Effector CD8-positive, alpha-beta T cell (primary cell): Measurements from ENCODE around the gene UBAC1.

Source experiments
- DNase-seq: peaks from one replicate; lab custom pipeline; 2025; lab: John Stamatoyannopoulos, UW

Gene UBAC1

DNA sequence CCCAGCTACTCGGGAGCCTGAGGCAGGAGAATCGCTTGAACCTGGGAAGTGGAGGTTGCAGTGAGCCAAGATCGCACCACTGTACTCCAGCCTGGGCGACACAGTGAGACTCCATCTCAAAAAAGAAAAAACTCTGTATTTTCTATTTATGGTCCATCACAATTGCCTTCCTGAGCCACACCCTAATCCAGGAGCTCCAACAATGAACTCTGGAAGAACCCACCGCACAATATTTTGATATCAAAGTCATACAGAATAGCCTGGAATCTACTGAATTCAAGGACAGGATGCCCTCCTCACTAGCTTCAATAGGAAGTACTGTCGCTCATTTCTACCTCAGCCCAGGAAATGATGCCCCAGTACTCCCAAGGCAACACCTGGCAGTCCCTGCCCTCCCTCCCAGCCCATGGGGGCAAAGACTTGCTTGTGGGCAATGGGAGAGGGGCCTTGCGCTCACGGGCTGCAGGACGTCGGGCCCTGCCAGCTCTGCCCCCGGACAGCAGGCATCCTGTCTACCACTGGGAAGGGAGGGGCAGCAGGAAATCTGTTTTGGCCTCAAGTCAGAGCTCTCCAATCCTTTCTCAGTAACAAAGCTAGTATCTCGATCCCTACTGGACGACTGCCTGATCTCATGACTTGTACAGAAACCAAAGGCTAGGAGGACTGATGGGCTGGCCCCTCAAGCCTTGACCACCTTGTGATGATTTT lies 19.7 kb downstream of the UBAC1 start:
- DNase-seq = no peak

DNA sequence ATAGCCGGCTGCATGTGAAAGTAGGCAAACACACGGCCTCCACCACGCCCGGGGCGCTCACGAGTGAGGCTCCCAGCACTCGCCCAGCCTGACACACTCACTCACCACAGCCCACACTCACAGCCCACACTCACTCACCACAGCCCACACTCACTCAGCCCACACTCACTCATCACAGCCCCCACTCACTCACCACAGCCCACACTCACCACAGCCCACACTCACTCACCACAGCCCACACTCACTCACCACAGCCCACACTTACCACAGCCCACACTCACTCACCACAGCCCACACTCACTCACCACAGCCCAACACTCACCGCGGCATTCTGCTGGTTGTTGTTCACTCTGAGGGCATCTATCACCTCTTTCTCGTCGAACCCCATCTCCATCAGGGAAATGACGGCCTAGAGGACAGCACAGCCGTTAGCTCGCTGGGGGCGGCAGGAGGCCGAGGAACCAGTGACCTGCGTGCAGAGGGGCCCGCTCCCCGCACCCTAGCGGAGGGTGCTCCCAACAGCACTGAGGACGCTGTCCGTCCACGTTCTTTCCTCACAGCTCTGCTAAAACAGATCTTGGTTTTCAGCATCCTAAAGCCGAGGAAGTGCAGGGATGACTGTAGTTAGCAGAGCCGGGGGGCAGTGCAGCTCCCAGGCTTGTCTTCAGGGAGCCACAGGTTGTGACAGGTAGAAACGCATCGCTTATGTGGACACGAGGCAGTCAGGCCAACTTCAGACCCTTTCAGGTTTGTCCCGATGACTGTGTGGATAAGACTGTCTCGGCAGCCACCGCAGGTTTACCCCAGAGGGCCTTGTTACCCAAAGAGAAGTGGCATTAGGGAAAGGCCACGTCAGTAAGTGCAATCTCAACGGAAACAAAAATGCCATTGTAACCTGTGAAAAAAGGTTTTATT lies 21.6 kb downstream of the UBAC1 start:
- no peak for DNase-seq

DNA sequence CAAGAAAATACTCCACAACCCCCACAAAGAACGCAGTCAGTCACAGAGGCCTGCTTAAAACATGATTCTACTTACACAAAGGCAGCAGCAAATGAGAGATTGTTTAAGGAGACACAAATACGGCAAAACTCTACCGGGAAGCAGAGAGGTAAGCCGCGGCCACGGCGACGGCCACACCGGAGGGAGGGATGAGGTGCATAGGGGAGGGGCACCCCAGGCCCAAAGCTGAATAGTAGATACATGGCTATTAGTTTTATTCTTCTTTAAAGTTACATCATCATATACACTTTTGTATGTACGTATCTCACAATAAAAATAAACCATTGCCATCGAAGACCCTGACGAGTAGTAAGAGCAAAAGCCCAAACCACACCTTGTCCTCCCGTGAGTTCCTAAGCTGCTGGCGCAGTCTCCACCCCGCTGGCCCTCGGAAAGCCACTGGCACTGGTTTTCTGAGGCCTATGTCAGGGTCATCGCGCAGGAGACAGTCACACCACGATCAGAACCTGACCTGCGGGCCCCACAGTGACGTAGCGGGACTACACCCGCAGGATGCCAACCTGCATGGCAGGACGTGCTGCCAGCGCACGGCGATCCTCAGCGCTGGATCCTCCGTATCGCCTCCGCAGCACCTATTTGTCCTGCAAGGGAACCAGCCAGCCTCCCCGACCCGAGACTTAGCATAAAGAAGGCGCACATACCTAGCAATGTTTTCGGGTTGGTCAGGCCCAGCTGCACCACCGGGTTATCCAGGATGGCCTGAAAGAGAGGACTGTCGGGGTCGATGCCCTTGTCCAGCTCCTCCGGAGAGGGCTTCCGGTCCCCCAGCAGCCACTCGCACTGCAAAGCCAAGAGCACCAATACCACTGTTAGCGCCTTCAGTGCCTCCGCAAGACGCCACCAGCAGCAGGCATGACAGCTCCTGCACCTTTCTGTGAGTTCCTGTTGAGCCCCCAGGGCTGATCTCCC lies 23.4 kb downstream of the UBAC1 start:
- DNase-seq = no peak

DNA sequence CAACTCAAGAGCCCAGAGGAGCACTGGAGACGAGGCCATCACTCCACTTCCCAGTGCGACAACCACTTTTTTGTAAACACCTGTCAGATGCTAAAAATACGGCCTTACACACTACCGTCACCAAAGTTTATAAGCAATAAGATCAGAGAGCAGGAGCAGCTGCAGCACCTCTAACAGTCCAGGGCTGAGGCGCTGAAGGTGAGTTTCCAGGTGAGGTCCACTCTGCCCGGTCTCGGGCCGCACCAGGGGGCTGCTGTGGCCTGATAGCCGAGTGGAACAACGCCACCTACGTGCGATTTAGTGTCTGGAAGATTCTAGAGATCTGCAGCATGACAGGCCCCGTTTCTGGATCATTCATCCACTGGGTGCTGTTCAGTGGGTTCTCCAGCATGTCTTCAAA lies 28.1 kb downstream of the UBAC1 start:
- no peak for DNase-seq

DNA sequence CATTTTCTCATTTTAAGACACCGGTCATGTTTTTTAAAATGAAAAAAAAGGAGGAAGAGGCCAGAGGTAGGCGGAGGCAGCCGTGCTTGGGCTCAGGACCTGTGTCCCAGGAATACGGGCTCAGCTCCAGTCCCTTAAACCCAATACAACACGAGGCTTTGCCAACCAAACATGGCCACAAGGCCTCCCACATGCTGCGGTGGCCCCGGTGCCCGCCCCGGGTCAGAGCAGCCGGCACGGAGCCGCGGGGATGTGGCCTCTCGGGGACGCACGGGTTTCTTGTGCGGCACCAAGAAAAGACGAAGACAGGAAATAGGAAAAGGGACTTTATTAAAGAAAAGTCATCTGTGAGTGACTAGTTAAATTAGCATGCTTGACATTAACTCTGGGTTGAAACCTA lies 28.5 kb downstream of the UBAC1 start:
- DNase-seq = no peak

DNA sequence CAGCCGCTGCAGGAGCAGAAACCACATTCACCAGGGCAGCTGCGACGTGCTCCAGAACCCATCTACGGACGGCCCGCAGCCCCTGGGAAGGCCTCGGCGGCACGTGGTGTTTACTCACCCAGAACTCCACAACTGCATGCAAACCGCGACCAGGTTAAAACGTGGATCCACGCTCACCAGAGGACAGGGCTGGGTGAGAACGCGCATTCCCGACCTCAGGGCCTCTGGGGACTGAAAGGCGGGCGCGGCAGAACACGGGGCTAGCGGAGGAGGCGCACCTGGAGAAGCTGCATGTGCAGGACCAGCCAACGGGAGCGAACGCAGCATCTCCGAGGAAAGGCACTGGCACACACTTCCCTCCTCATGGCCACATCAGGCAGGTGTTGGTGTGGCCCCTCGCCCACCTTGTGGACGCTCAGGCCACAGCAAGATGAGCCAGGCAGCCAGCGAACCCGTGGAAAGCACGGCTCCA lies 29.8 kb downstream of the UBAC1 start:
- no peak for DNase-seq

DNA sequence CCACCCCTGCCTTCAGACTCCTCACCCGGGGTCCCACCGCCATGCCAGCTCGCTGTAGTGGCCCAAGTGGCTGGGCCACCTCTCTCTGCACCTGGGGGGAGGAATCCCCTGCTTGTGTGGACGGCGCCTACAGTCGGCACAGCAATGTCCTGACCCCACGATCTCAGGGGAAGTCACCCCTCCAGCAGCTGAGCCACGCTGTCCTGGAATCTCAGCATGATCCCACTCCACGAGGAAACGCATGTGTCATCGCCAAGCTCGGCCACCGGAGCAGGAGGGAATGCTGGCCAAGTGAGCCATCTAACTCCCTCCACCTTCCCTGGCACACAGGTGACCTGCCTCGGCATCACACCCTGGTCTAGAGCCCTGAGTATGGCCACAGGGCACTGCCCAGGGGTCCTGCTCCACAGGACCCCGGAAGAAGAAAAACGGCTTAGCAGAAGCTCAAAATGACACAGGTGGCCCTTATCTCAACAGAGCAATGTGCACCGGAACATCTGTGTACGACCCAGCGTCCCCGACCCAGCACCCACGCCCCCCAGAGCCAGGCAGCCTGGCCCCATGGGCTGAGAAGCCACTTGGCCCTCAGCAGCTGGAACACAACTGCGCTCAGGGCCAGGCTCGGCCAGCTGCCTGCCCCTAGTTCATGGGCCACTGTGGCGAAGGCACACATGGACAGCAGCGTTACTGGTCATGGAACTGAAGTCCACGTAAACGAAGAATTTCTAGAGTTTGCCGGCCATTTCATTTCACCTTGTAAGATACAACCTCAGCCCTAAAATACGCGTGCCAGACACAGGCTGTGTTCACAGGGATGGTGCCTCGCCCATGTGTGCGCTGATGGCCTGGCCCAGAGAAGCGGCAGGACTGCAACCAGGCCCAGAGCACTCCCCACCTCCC lies 30.5 kb downstream of the UBAC1 start:
- DNase-seq = no peak

DNA sequence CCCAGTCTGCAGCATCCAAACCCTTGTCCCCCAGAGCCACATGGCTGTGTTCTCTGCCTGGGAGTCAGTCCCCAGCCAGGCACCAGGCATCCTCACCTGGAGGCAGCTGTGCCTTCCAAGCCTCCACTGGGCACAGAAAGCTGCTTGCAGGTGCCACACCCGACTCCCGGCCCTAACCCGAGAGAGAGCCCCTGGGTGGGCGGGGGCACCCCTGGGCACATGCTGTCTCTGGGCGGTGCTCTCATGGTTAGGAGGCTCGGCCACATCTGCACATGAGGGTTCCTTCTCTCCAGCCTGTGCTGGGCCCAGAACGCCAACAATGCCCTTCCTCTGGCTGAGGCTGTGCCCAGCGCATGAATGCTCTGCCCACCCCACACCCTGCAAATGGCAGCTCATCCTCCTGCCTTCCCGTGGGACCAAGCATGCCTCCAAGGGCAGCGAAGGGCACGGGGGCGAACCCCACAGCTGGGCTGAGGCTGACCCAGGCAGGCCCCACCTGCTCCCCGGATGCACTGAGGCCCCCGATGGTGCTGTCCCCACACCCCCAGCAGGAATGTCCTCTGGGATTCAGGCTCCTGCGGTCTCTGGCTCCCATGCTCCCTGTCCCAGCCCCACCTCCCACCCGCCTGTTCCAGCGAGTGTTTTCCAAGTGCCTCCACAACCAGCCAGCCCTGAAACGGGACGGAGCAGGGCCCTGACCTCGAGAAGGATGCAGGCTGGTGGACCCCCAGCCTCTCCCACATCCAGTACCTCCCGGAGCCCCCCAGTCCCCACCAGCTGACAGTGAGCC lies 31.3 kb downstream of the UBAC1 start:
- DNase-seq = no peak

DNA sequence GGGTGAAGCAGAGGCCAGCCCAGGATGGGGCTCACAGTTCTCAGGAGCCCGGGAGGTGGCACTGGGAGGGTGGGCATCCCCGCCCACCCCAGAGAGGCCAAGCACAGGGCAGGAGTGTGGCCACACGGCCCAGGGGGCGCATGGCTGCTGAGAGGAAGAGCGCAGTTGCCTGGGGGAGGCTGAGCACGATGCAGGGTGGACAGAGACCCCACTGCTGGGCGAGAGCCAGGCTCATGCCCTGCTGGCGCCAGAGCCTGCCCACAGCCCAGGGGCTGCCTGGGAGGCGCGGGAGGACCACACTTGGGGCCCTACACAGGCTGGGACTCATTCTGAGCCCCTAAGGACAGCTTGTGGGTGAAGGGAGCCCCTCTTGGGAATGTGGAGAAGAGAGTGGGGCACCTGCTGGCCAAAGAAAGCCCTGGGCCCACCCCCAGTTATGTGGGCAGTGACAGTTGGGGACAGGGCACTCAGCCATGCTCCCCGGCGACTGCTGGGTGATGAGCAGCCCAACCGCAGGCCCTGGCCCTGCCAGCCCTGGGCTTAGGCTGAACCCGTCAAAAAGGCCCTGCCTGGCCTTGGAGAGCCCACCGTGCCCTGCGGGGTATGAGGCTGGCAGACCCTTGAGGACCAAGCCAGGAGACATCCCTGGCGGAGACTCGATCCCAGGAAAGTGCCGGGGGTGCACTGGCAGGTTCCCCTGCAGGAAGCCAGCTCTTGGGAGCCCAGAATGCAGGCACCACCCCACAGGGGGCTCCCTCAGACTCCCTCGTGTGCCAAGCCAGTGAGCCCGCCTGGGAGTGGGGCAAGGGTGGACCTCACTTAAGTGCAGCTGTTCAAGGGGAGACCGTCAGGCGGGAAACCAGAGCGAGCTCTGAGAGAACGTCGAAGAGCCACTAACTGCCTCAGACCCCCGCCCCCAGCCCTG lies 32.2 kb downstream of the UBAC1 start:
- no peak for DNase-seq

DNA sequence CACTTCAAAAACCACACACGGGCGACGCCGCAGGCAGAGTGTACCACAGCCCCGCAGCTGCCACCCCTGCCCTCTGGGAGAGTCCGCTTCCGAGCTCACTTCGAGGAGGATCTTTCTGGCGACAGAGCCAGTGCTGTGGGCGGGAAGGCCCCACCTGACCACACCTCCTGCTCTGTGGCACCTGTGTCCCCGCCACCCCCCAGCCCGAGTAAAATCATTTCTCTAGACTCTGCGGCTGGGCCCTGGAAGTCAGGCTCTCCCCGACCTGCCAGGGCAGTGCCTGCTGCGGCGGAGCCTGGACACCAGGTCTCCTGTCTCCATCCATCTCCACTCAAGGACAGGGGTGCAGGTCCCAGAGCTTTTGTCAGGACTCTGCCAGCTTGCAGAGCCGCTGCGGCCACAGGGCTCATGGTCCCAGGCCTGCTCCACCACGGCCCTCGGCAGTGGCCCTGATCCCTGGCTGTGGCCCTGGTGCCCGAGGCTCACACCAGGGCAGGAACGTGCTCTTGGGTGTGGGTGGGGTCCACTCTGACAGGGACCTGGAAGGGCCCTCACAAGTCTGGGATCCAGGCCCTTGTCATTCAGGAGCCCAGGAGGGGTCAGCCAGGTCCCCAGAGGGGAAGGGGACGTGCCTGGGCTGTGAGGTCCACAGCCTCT lies 33.0 kb downstream of the UBAC1 start:
- DNase-seq = no peak

DNA sequence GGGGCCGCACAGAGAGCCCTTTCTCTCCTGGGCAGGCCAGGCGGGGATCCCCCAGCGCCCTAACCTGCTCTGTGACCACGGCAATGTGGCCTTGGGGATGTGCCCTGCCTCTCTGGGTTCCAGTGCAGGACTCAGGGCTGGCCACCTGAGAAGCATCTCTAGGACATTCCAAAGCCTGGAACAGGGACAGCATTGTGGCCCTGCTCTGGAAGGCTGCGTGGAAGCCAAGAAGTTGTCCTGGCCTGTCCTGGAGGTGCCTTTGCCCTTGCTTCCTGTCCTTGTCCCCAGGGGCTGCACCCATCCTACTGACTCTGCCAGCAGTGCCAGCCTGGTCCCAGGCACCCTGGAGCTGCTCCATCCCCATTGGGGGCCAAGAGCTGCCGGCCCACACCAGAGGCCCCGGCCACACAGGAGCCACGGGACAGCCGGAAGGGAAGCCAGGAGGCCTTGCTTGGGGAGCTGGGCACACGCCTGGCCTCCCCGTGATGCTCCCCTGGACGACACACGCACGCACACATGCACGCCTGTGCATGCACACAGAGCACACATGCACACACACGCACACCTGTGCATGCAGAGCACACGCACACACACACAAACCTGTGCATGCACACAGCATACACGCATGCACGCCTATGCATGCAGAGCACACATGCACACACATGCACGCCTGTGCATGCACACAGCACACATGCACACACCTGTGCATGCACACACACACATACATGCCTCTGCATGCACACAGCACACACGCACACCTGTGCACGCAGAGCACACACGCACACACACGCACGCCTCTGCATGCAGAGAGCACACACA lies 33.8 kb downstream of the UBAC1 start:
- DNase-seq = no peak

DNA sequence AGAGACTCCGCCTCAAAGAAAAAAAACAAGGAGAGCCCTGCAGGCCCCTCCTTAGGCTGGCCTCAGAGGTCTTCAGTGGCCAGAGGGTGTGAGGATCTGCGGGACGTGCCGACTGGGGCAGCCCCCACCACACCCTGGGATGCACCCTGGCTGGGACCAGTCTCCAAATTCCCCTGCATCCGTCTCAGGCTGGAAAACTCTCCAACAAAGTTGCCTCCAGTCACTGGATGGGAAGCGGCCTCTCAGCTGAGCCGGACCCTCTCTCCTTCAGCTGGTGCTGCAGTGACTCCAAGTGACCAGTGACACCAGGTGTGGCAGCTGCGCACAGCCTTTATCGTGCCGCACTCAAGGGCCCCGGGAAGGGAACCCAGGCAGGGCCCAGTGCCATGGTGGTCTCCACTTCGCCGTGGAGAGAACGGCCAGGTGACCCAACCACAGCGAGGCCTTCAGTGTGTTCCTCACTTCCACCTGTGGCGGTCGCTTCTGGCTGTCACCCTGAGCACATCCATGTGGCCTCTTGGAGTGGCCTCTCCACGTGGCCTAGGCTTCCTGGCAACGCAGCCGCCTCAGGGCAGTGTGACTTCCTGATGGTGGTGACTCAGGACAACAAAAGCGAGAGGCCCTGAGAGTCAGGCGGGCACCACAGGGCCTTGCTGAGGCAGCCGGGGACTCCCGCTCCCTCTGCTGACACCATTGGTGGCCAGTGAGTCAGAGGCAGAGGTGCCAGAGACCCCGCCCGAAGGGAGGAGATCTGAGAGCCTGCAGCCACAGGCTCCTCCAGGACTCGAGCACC lies 34.6 kb downstream of the UBAC1 start:
- no peak for DNase-seq

DNA sequence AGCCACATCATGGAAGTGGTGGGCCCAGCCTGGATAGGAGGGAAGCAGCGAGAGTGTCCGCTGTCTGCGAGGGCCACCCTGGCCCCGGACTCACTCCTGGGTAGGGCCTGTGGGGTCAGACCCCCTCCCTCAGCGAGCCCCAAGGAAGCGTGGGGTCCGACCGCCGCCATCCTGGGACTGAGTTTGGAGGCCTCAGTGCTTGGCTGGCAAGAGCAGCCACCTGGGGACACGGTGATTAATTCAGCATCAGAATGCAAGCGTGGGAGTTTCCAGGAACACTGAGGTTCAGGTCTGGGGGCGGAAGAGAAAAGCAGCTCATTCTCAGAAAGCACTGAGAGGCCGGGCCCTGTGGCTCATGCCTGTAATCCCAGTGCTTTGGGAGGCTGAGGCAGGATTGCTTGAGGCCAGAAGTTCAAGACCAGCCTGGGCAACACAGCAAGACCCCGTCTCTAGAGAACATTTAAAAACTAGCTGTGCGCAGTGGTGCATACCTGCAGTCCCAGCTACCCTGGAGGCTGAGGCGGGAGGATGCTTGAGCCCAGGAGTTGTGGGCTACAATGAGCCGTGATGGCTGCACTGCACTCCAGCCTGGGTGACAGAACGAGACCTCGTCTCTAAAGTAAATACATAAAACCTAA lies 35.6 kb downstream of the UBAC1 start:
- no peak for DNase-seq

DNA sequence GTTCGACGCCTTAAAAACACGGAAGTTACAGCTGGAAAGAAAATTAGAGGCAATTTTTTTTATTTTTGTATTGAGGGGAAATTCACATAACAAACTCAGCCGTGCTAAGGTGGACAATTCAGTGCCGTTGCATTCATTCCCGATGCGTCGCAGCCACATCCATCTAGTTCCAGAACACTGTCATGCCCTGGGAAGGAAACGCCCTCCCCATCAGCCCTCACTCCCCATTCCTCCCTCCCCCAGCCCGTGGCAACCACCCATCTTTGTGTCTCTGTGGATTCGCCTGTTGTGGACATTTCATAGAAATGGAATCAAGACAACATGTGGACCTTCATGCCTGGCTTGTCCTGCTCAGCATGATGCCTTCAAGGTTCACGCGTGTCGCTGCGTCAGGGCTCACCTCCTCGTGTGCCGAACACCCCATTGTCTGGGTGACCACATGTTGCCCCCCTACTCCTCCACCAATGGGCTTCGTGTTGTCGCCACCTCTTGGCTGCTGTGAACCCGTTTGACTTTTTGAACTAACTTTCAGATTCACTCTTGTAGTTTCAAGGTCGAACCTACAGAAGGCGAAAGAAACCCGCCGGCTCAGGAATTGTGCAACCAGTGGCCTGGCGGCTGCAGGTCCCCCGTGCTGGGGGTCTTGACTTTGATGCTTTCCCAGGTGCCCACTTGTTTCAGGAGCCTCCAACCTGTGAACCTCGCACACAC lies 36.4 kb downstream of the UBAC1 start:
- DNase-seq = no peak

DNA sequence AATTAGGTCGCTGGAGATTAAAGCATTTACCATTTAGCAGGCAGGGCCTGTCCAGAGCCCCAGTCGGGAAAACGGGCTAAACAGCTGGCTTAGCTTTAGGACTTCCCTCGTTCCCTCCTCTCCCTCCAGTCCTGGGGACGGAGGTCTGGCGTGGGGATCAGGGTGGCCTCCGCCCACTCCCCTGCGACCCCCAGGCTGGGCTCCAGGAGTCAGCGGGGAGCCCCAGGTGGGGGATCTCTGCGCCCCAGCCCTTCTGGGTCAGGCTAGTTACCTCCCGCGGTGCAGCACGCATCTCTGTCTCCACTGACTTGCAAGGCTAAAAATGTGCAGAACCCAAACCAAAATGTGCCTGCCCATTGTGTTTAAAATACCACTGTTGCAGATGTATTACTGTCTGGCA lies 37.7 kb downstream of the UBAC1 start:
- no peak for DNase-seq
